NB4 (cell line): Measurements from ENCODE around the gene SNED1.

Experiments used
- DNase-seq: peaks from one replicate; pipeline ENCODE4 v3.0.0; 2010; ENCODE audit warnings: low read depth
- H3K4me3 ChIP-seq: one replicate; pipeline ENCODE4 v1.5.1; 2011; ENCODE audit warnings: mild to moderate bottlenecking, low read depth, low read length, moderate library complexity
- MYC ChIP-seq: IDR thresholded peaks from 2 replicates; pipeline ENCODE4 v1.6.1; 2011; ENCODE audit warnings: low read depth, low read length
- POLR2A ChIP-seq: IDR thresholded peaks from 2 replicates; pipeline ENCODE4 v1.6.1; 2011; ENCODE audit warnings: mild to moderate bottlenecking; ENCODE audit not compliant: insufficient read length; ENCODE audit errors: extremely low read depth
- TF ChIP-seq, protein P1 (sequence below): IDR thresholded peaks from one replicate; pipeline ENCODE4 v1.5.1; 2012; ENCODE audit warnings: low read depth, low read length
- TF ChIP-seq, protein P2 (sequence below): IDR thresholded peaks from 2 replicates; pipeline ENCODE4 v1.6.1; 2011; ENCODE audit warnings: low read depth, low read length

Gene SNED1

DNA sequence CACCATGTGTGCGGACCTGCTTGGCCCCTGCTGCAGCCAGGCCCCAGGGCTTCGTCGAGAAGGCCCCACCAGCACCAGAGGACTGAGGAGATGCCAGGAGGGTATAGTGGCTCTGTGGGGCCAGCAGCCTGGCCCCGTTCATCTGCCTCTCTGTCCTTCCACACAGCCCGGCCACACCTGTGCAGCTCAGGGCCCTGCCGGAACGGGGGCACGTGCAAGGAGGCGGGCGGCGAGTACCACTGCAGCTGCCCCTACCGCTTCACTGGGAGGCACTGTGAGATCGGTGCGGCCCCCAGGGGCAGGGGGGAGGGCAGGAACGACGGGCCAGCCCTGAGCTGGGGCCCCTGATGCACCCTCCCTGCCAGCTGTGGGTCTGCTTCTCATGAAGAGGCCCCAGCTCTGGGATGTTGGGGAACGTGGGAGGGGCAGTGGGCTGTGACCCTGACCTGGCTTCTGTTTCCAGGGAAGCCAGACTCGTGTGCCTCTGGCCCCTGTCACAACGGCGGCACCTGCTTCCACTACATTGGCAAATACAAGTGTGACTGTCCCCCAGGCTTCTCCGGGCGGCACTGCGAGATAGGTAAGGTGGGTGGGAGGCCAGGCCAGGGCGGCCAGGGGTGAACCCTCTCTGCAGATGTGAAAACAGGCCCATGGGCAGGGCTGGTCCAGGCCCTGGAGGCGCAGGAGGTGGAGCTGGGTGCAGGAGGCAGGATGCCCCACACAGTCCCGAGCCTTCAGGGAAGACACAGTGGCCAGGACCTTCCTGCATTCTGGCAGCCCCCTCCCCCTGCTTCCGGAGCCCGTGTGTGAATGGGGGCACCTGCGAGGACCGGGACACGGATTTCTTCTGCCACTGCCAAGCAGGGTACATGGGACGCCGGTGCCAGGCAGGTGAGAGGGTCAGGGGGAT lies 53.4 kb downstream of the SNED1 start:
- TF ChIP-seq POLR2A (no peak), MYC (no peak)
- TF ChIP-seq, protein P1, sequence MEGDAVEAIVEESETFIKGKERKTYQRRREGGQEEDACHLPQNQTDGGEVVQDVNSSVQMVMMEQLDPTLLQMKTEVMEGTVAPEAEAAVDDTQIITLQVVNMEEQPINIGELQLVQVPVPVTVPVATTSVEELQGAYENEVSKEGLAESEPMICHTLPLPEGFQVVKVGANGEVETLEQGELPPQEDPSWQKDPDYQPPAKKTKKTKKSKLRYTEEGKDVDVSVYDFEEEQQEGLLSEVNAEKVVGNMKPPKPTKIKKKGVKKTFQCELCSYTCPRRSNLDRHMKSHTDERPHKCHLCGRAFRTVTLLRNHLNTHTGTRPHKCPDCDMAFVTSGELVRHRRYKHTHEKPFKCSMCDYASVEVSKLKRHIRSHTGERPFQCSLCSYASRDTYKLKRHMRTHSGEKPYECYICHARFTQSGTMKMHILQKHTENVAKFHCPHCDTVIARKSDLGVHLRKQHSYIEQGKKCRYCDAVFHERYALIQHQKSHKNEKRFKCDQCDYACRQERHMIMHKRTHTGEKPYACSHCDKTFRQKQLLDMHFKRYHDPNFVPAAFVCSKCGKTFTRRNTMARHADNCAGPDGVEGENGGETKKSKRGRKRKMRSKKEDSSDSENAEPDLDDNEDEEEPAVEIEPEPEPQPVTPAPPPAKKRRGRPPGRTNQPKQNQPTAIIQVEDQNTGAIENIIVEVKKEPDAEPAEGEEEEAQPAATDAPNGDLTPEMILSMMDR, result no peak
- TF ChIP-seq, protein P2, sequence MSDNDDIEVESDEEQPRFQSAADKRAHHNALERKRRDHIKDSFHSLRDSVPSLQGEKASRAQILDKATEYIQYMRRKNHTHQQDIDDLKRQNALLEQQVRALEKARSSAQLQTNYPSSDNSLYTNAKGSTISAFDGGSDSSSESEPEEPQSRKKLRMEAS, result no peak
- DNase-seq, result no peak
- H3K4me3 ChIP-seq, result no peak overlapping the region

DNA sequence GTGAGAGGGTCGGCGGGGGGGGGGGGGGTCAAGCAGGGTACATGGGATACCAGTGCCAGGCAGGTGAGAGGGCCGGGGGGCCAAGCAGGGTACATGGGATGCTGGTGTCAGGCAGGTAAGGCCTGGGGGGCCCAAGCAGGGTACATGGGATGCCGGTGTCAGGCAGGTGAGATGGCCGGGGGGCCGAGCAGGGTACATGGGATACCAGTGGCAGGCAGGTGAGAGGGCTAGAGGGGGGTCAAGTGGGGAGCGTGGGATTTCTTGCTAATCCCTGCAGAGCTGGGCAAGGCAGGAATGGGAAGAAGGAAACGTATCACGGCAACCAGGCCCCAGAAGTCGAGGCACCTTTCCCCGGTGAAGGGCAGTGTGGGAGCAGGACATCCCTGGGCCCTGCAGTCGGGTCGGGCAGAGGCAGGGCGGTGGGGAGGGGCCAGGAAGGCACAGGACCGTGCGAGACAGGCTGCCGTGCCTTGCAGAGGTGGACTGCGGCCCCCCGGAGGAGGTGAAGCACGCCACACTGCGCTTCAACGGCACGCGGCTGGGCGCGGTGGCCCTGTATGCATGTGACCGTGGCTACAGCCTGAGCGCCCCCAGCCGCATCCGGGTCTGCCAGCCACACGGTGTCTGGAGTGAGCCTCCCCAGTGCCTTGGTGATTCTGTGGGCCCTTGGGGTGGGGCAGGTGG lies 54.4 kb downstream of the SNED1 start:
- no peak for TF ChIP-seq MYC
- TF ChIP-seq, protein P2, result no peak
- no peak for DNase-seq
- H3K4me3 ChIP-seq, result no peak overlapping the region

DNA sequence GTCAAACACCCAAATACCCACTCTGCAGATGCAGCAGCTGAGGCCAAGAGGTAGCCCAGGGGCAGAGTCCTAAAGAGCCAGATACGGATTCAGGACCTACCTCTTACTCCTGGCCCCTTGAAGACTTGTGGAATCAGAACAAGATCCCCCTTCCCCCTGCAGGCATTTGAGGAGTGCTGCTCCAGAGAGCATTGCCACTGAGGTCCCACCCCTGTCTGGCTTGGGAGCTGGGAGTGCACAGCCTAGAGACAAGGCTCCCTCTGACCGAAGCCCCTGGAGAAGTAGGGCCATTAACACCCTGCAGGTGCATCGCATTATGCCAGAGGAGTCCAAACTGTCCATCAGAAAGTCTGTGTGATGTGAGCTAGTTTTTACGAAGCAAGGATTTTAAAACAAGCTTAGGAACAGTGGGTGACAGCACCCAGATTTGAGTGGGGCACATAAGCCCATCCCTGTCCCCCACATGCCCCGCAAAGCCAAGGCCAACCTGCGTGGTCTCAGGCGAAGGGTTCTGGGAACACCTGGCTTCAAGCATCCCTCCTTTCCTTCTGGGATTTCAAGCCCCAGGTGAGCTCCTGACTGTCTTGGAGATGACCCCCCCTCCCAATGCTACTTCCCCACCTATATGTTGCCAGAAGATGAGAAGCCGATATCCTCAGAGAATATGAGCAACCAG lies 55.3 kb downstream of the SNED1 start:
- no peak overlapping the region for H3K4me3 ChIP-seq
- no peak for DNase-seq
- TF ChIP-seq MYC (no peak), POLR2A (no peak)
- TF ChIP-seq, protein P1, result no peak
- TF ChIP-seq, protein P2, result no peak

DNA sequence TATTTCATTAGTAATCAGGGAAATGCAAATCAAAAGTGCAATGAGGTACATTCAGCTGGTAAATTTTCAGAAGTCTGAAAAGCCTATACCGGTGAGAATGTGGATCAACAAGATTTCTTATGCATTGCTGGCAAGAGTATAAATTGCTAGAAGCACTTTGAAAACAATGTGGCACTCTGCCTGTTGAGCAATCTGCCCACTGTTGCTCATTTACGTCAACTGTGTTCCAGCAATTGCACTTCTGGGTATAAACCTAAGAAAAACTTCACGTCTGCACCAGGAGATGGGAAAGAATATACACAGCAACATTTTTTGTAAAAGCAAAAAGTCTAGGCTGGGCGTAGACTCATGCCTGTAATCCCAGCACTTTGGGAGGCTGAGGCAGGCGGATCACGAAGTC lies 62.9 kb downstream of the SNED1 start:
- DNase-seq, result peak; percentile 33
- no peak overlapping the region for H3K4me3 ChIP-seq
- TF ChIP-seq MYC (no peak), POLR2A (no peak)
- TF ChIP-seq, protein P1, result no peak
- TF ChIP-seq, protein P2, result no peak

DNA sequence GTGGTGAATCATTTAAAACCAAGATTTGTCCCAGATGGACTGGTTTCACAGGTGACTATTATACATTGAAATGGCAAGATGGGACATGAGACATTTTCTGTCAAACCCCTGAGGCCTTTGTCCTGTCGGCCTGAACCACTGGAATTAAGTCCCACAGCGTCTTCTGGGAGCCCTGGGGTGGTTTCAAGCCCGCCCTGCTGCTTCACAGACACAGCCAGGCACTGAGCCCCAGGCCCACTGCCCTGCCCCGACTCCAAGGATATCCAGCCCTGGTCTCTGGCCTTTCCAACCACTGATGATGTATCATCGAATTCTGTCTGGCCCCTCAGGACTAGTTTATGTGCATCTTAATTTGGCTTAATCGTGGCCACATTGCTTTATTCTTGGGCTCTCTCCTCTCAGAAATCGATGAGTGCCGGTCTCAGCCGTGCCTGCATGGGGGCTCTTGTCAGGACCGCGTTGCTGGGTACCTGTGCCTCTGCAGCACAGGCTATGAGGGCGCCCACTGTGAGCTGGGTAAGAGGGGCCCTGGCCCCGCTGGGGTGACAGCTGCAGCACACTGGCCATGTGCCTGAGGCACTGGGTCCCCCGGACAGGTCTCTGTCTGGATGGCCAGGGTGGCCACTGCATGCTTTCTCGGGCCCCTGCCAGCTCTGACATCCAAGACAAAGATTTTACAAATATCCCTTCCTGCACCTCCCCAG lies 64.1 kb downstream of the SNED1 start:
- DNase-seq, result no peak
- H3K4me3 ChIP-seq, result no peak overlapping the region
- no peak for TF ChIP-seq POLR2A
- TF ChIP-seq, protein P2, result no peak
- TF ChIP-seq, protein P1, result no peak
- TF ChIP-seq MYC, result no peak
